ENCODE data around the gene FHL1. TPM values are rescaled to one million over a fixed set of nuclear protein-coding genes. Genes with fewer than 3 reads are reported as not detected.

The FHL1 gene
- total RNA-seq, 1 experiment from 2014 or later, result 95.8 TPM

GRCh38 chrX:136199365-136199764, 52.0 kb downstream of the FHL1 start:
- in situ Hi-C loops (cut with HindIII; ENCODE audit: low pct_unique_long_range_greater_than_20kb, low sequenced_read_pairs), result no loop called here
- DNase-seq (ENCODE audit: low read depth), result no peak

GRCh38 chrX:136200466-136200865, 53.1 kb downstream of the FHL1 start:
- in situ Hi-C loops (cut with HindIII; ENCODE audit: low pct_unique_long_range_greater_than_20kb, low sequenced_read_pairs), result no loop called here
- no peak for DNase-seq (ENCODE audit: low read depth)

GRCh38 chrX:136201601-136202000, 54.3 kb downstream of the FHL1 start:
- no peak for DNase-seq (ENCODE audit: low read depth)
- in situ Hi-C loops (cut with HindIII; ENCODE audit: low pct_unique_long_range_greater_than_20kb, low sequenced_read_pairs), result no loop called here

- in situ Hi-C loops (cut with HindIII; ENCODE audit: low pct_unique_long_range_greater_than_20kb, low sequenced_read_pairs), result no loop called here
- DNase-seq (ENCODE audit: low read depth), result no peak
These were observed 55.6 kb downstream of the FHL1 start for GRCh38 chrX:136202889-136203288.

- in situ Hi-C loops (cut with HindIII; ENCODE audit: low pct_unique_long_range_greater_than_20kb, low sequenced_read_pairs), result no loop called here
- DNase-seq (ENCODE audit: low read depth), result no peak
These were observed 56.1 kb downstream of the FHL1 start for GRCh38 chrX:136203438-136203837.

- no peak for DNase-seq (ENCODE audit: low read depth)
- in situ Hi-C loops (cut with HindIII; ENCODE audit: low pct_unique_long_range_greater_than_20kb, low sequenced_read_pairs), result no loop called here
These were observed 56.6 kb downstream of the FHL1 start for GRCh38 chrX:136203951-136204350.

- no peak for DNase-seq (ENCODE audit: low read depth)
- in situ Hi-C loops (cut with HindIII; ENCODE audit: low pct_unique_long_range_greater_than_20kb, low sequenced_read_pairs), result no loop called here
These were observed 57.2 kb downstream of the FHL1 start for GRCh38 chrX:136204571-136204970.

- in situ Hi-C loops (cut with HindIII; ENCODE audit: low pct_unique_long_range_greater_than_20kb, low sequenced_read_pairs), result no loop called here
- no peak for DNase-seq (ENCODE audit: low read depth)
These were observed 58.6 kb downstream of the FHL1 start for GRCh38 chrX:136205882-136206380.

GRCh38 chrX:136206916-136207315, 59.6 kb downstream of the FHL1 start:
- in situ Hi-C loops (cut with HindIII; ENCODE audit: low pct_unique_long_range_greater_than_20kb, low sequenced_read_pairs), result no loop called here
- DNase-seq (ENCODE audit: low read depth), result no peak

GRCh38 chrX:136207546-136207945, 60.2 kb downstream of the FHL1 start:
- in situ Hi-C loops (cut with HindIII; ENCODE audit: low pct_unique_long_range_greater_than_20kb, low sequenced_read_pairs), result no loop called here
- DNase-seq (ENCODE audit: low read depth), result no peak

- DNase-seq (ENCODE audit: low read depth), result no peak
- in situ Hi-C loops (cut with HindIII; ENCODE audit: low pct_unique_long_range_greater_than_20kb, low sequenced_read_pairs), result no loop called here
These were observed 61.8 kb downstream of the FHL1 start for GRCh38 chrX:136209016-136209738.

GRCh38 chrX:136209751-136210150, 62.4 kb downstream of the FHL1 start:
- no peak for DNase-seq (ENCODE audit: low read depth)
- in situ Hi-C loops (cut with HindIII; ENCODE audit: low pct_unique_long_range_greater_than_20kb, low sequenced_read_pairs), result no loop called here

- in situ Hi-C loops (cut with HindIII; ENCODE audit: low pct_unique_long_range_greater_than_20kb, low sequenced_read_pairs), result no loop called here
- no peak for DNase-seq (ENCODE audit: low read depth)
These were observed 62.9 kb downstream of the FHL1 start for GRCh38 chrX:136210243-136210642.

- DNase-seq (ENCODE audit: low read depth), result no peak
- in situ Hi-C loops (cut with HindIII; ENCODE audit: low pct_unique_long_range_greater_than_20kb, low sequenced_read_pairs), result no loop called here
These were observed 63.5 kb downstream of the FHL1 start for GRCh38 chrX:136210806-136211205.

GRCh38 chrX:136211766-136212556, 64.6 kb downstream of the FHL1 start:
- DNase-seq (ENCODE audit: low read depth), result no peak
- in situ Hi-C loops (cut with HindIII; ENCODE audit: low pct_unique_long_range_greater_than_20kb, low sequenced_read_pairs), result no loop called here

GRCh38 chrX:136212557-136213111, 65.3 kb downstream of the FHL1 start:
- DNase-seq (ENCODE audit: low read depth), result no peak

GRCh38 chrX:136214551-136214950, 67.2 kb downstream of the FHL1 start:
- DNase-seq (ENCODE audit: low read depth), result peak; percentile 89
- in situ Hi-C loops (cut with HindIII; ENCODE audit: low pct_unique_long_range_greater_than_20kb, low sequenced_read_pairs), result no loop called here

More at GRCh38 chrX:136212557-136213111, 65.3 kb downstream of the FHL1 start:
- in situ Hi-C loops (cut with HindIII; ENCODE audit: low pct_unique_long_range_greater_than_20kb, low sequenced_read_pairs), result no loop called here

- no peak for DNase-seq (ENCODE audit: low read depth)
- in situ Hi-C loops (cut with HindIII; ENCODE audit: low pct_unique_long_range_greater_than_20kb, low sequenced_read_pairs), result no loop called here
These were observed 68.2 kb downstream of the FHL1 start for GRCh38 chrX:136215559-136215958.

- in situ Hi-C loops (cut with HindIII; ENCODE audit: low pct_unique_long_range_greater_than_20kb, low sequenced_read_pairs), result no loop called here
- DNase-seq (ENCODE audit: low read depth), result no peak
These were observed 72.6 kb downstream of the FHL1 start for GRCh38 chrX:136219893-136220292.
